HepG2 (cell line): ENCODE results near the gene HCFC2. TPM values are rescaled to one million over a fixed set of nuclear protein-coding genes. Genes with fewer than 3 reads are reported as not detected.

Experiments used
- ARID5B ChIP-seq: IDR thresholded peaks from 2 replicates; pipeline ENCODE4 v1.4.0; 2020; ENCODE audit warnings: mild to moderate bottlenecking, missing genetic modification reagents
- ATF1 ChIP-seq: IDR thresholded peaks from 2 replicates; pipeline ENCODE4 v1.6.1; 2016; ENCODE audit warnings: mild to moderate bottlenecking, control low read depth
- CBX2 ChIP-seq, 2 experiments: fragments of 200-600 bp in 1 of 2; sonication (generic); formaldehyde crosslinking in 1 of 2; IDR thresholded peaks; 2 replicates each; pipeline versions ENCODE4 v1.7.0 to v1.8.1; 2018 to 2022; ENCODE audit warnings: low read depth in 2 of 2, low read length in 1 of 2, mild to moderate bottlenecking in 1 of 2, missing genetic modification reagents in 1 of 2
- HNRNPH1 ChIP-seq: fragments of 200-400 bp; formaldehyde crosslinking; optimal IDR thresholded peaks from 2 replicates; pipeline ENCODE3; 2017; ENCODE audit warnings: mild to moderate bottlenecking, low read depth, low read length
- MATR3 ChIP-seq: sonication (generic); formaldehyde crosslinking; IDR thresholded peaks from 2 replicates; pipeline ENCODE4 v1.4.0; 2020; ENCODE audit warnings: missing genetic modification reagents
- MLXIP ChIP-seq: sonication (generic); formaldehyde crosslinking; IDR thresholded peaks from 2 replicates; pipeline ENCODE4 v1.9.0; 2021; ENCODE audit warnings: missing genetic modification reagents, borderline replicate concordance
- MTA3 ChIP-seq: sonication (generic); formaldehyde crosslinking; IDR thresholded peaks from 2 replicates; pipeline ENCODE4 v1.4.0; 2020; ENCODE audit warnings: missing genetic modification reagents
- NFKBIZ ChIP-seq: IDR thresholded peaks from 2 replicates; pipeline ENCODE4 v1.6.1; 2018; ENCODE audit warnings: missing genetic modification reagents, missing compliant biosample characterization
- NR3C1 ChIP-seq: sonication (generic); formaldehyde crosslinking; IDR thresholded peaks from 2 replicates; pipeline ENCODE4 v1.4.0; 2020; ENCODE audit warnings: missing genetic modification reagents
- PBX3 ChIP-seq: sonication (generic); formaldehyde crosslinking; IDR thresholded peaks from 2 replicates; pipeline ENCODE4 v1.8.1; 2023; ENCODE audit warnings: missing genetic modification reagents, inconsistent platforms, borderline replicate concordance
- PHF21A ChIP-seq: sonication (generic); formaldehyde crosslinking; IDR thresholded peaks from 2 replicates; pipeline ENCODE4 v1.5.0; 2020; ENCODE audit warnings: mild to moderate bottlenecking, missing genetic modification reagents
- PPARG ChIP-seq: conservative IDR thresholded peaks from 2 replicates; pipeline ENCODE4 v1.6.1; 2016; ENCODE audit warnings: missing biosample characterization, missing genetic modification reagents
- TIGD3 ChIP-seq: sonication (generic); formaldehyde crosslinking; IDR thresholded peaks from 2 replicates; pipeline ENCODE4 v1.5.1; 2020; ENCODE audit warnings: mild to moderate bottlenecking, missing genetic modification reagents, borderline replicate concordance
- ZIK1 ChIP-seq: sonication (generic); formaldehyde crosslinking; IDR thresholded peaks from 2 replicates; pipeline ENCODE4 v1.5.0; 2020; ENCODE audit warnings: mild to moderate bottlenecking, low read depth, missing genetic modification reagents, borderline replicate concordance
- ZNF431 ChIP-seq: sonication (generic); formaldehyde crosslinking; IDR thresholded peaks from 2 replicates; pipeline ENCODE4 v1.9.0; 2022; ENCODE audit warnings: missing genetic modification reagents, low read depth, mild to moderate bottlenecking, borderline replicate concordance
- ZNF543 ChIP-seq: sonication (generic); formaldehyde crosslinking; IDR thresholded peaks from 2 replicates; pipeline ENCODE4 v1.4.0; 2020; ENCODE audit warnings: mild to moderate bottlenecking, missing genetic modification reagents
- ZNF619 ChIP-seq: sonication (generic); formaldehyde crosslinking; IDR thresholded peaks from 2 replicates; pipeline ENCODE4 v1.4.0; 2020; ENCODE audit warnings: mild to moderate bottlenecking, missing genetic modification reagents
- ZNF792 ChIP-seq: IDR thresholded peaks from 2 replicates; pipeline ENCODE4 v1.6.1; 2016
- polyA plus RNA-seq, 8 experiments: library from polyadenylated mRNA; depleted of rRNA in 3 of 8; stranded (reverse) in 7 of 8; unstranded in 1 of 8; fragments of >200 nt; fragmentation: Illumina TruSeq in 4 of 8; extraction: Trizol in 4 of 8; gene quantifications; 2 replicates each; pipeline versions ENCODE4 v1.2.1 to v1.2.3, GENCODE V29; 2011 to 2016; ENCODE audit warnings: low read depth in 4 of 8, missing spikeins in 1 of 8, mixed read lengths in 1 of 8; ENCODE audit not compliant: insufficient read depth in 1 of 8
- total RNA-seq, 5 experiments: library from RNA; depleted of rRNA; stranded (reverse); fragments of >200 nt; fragmentation: Illumina TruSeq; extraction: Trizol; gene quantifications; 2 replicates each; pipeline ENCODE4 v1.2.3, GENCODE V29; 2016; ENCODE audit warnings: low read depth in 1 of 5

HCFC2 gene
- total and polyA plus RNA-seq, 2 of the 13 experiments (the other 11 are each of a cell fraction or from before 2014, with no cell fraction given), result 3.7 to 4.9 TPM

GRCh38 chr12:104137902-104138796, 73.8 kb downstream of the HCFC2 start, which contains the start of gene NFYB (continued):
- TF ChIP-seq TIGD3 (CRISPR knock-in tag) (no peak), MATR3 (CRISPR knock-in tag) (no peak), PHF21A (CRISPR knock-in tag) (peak; percentile 28; the same call in 1 of the 2 replicates), MLXIP (CRISPR knock-in tag) (0 out of 2 replicates have a peak, but pooled peaks have one; percentile 38), NFKBIZ (CRISPR knock-in tag) (no peak), ZNF792 (CRISPR knock-in tag) (peak; percentile 80; the same call in 1 of the 2 replicates), PPARG (CRISPR knock-in tag) (no peak), NR3C1 (CRISPR knock-in tag) (no peak), PBX3 (CRISPR knock-in tag) (no peak), ZNF543 (CRISPR knock-in tag) (no peak), ARID5B (CRISPR knock-in tag) (peak; percentile 40; the same call in 1 of the 2 replicates), ZNF619 (CRISPR knock-in tag) (0 out of 2 replicates have a peak, but pooled peaks have one; percentile 22), HNRNPH1 (no peak), MTA3 (no peak), ZNF431 (CRISPR knock-in tag) (no peak), ZIK1 (CRISPR knock-in tag) (no peak), ATF1 (no peak), CBX2 (IDR thresholded peaks at IDR 0.05; ENCODE audit: low read depth, low read length) (no peak), CBX2 (CRISPR knock-in tag; IDR thresholded peaks at IDR 0.05; ENCODE audit: low read depth) (no peak)
